ENCODE measurements around the gene KSR2.
"Not testable (repeated sequence)": the region's sequence is repeated elsewhere in the genome, so short reads cannot be mapped to it uniquely, and the experiment has no call there.

KSR2 gene

GRCh38 chr12:117967043-117967442, 1.7 kb downstream of the KSR2 start:
- no peak for DNase-seq

- no peak for DNase-seq
Measured at GRCh38 chr12:117966511-117966910, 2.3 kb downstream of the KSR2 start.

- DNase-seq: no peak
Measured at GRCh38 chr12:117963836-117964235, 5.0 kb downstream of the KSR2 start.

DNA sequence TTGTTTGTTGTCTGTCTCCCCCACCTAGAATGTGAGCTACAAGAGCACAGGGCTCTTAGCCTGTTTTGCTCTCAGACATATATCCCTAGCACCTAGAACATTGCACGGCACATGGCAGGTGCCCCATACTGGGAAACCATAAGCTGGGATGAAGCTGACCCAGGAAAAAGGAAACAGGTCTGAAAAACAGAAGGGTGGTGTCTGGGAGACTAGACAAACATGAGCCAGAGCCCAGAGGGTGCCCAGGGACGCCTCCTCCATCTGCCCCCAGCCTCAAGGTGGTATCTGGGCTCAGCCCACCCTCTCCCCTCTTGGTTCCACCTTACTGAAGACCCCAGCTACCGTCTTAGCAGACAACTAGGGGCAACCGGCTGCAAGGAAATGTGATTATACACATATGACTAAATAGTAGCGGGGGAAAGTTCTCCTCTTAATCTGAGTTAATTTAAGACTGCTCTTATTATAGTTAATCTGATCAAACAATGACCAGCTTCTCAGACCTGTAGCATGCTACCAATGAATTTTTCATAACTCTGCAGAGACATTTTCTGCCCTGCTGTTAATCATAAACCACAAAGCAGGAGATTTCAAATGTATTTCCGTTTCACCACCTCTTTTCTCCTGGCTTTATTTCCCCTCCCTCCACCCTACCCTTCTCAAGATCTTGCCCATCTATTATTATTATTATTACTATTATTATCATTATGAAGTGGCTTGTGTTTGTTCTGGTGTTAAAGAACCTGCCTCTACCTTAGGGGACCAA, 31.9 kb downstream of the KSR2 start:
- no peak for DNase-seq

GRCh38 chr12:117933545-117933944, 35.2 kb downstream of the KSR2 start:
- no peak for DNase-seq

GRCh38 chr12:117926391-117926899, 42.3 kb downstream of the KSR2 start:
- no peak for DNase-seq

GRCh38 chr12:117921929-117922777, 46.6 kb downstream of the KSR2 start:
- DNase-seq: no peak

DNA sequence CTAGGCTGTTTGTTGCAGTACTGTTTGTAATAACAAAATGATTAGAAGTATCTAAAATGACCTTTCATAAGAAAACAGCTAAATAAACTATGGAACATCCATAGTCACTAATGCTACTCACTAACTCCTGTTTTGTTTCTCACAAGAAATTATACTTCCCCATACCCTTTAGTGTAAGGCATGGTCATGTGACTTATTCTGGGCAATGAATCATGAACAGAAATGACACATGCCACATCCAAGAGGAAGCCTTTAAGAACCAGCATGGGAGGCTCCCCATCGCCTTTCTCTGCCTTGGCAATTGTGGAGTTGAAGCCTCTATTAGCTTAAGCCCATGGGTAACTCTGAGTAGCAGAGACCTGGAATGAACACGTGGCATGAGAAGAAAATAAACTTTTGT, 49.3 kb downstream of the KSR2 start:
- no peak for DNase-seq

DNA sequence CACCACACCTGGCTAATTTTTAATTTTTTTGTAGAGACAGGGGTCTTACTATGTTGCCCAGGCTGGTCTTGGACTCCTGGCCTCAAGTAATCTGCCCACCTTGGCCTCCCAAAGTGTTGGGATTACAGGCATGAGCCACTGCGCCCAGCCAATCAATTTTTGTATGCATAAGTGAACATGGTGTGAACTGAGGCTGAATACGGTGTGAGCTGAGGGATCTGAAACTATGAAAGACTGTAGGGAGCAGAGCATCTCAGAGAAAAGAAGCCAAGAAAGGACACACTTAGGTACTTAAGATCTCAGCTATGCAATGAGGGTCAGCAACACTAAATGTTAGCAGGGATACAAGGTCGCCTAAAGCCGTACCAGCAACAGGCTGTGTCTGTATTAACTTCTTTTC, 54.1 kb downstream of the KSR2 start:
- no peak for DNase-seq

DNA sequence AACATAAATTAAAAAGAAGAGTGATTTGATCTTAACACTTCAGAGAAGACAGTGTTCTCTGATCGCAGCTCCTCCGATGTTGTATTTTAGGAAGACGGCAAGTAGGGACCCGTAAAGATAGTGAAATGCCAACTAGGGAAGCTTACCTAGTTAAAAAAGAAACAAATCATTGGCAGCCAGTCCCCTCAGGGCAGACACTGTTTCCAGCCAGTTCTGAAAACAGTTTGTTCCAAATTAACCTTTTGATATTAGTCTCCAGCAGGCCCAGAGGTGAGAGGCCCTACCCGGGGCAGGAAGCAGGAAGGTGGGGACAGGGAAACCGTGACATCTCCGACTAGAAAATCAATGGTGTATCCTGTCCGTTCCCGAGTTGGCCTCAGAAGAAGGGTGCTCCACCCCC, 56.0 kb downstream of the KSR2 start:
- DNase-seq: no peak

- DNase-seq: no peak
Measured at GRCh38 chr12:117908411-117908810, 60.4 kb downstream of the KSR2 start.

DNA sequence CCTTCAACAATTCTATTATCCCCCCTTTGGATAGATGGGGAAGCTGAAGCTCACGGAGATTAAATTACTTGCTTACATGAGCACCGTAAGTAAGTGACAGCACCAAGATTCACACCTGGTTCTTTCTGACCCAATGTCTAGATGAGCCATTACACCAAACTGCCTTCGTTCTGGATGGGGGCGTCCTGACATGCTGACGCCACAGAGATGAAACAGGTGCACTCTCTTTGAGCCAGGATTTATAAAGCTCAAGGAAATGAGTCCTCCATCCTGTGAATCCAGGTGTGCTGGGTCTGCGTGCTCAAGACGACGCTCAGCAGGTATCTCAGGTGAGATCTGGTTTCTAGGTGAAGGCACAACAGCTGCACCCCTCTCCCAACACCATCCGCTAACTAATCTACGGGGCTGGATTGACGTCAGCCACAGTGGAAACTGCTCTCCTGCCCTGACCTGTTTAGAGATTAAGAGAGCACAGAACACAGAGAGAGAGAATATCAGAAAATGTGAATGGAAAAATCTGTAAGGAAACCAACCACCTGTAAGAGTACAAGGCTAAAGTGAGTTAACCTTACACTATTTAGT, 61.6 kb downstream of the KSR2 start:
- DNase-seq: no peak

- no peak for DNase-seq
Measured at GRCh38 chr12:117904051-117904450, 64.7 kb downstream of the KSR2 start.

- no peak for DNase-seq
Measured at GRCh38 chr12:117903110-117903840, 65.5 kb downstream of the KSR2 start.

GRCh38 chr12:117901631-117902030, 67.2 kb downstream of the KSR2 start:
- no peak for DNase-seq

GRCh38 chr12:117900561-117900960, 68.2 kb downstream of the KSR2 start:
- DNase-seq: no peak

DNA sequence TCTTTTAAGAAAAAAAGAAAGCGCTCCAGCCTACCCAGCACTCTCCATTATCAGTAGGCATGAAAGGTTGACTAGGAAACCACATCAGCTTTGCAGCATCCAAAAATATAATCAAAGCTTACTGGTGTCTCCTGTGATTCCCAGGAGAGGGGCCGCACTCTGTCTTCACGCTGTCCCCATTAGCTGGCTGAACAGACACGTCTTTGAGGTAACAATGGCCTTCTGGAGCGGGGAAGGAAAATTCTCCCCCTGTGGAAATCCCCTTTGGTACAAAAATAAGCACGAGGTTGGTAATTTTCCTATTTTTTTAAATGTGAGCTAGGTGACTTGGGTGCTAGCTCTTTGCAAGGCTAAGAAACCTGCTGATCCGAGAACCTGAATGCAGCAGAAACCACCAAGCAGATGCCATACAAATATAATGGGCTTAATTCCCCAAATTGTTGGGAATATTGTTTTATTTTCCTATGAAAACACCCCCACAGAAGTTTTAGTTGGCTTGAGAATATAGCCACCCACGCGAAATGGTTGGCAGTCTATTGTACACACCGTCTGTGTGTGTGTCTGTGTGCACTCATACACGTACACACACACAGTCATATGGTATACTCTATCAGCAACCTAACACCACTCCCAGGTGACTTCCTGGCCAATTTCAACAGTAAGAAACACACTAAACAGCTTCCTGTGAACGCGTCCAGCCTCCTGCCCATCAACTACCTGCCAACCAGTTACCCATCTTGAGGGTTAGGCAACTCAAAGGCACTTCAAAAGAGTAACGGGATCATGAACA, 71.2 kb downstream of the KSR2 start:
- DNase-seq: no peak

GRCh38 chr12:117896009-117896408, 72.8 kb downstream of the KSR2 start:
- no peak for DNase-seq

DNA sequence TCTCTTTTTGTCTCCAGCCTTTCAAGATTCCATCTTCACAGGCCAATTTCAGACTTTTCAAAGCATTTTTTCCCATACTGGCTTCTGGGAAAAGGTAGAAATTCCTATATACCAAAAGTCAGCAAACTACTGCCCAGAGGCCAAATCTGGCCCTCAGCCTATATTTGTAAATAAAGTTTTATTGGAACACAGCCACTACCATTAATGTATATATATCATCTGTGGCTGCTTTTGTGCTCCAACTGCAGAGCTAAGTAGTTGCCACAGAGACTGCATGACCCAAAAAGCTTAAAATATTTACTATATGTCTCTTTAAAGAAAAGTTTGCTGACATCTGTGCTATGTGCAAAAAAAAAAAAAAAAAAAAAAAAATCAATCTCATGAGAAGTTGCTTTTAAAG, 76.3 kb downstream of the KSR2 start:
- DNase-seq: no peak

DNA sequence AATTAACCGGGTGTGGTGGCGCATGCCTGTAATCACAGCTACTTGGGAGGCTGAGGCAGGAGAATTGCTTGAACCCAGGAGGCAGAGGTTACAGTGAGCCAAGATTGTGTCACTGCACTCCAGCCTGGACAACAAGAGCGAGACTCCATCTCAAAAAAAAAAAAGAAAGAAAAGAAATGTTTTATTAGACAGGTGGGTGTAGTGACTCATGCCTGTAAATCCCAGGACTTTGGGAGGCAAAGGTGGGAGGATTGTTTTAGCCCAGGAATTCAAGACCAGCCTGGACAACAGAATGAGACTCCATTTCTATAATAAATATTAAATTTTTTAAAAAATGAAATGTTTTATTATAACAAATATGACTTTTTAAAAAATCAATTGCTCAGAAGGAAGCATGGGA, 77.5 kb downstream of the KSR2 start:
- DNase-seq: not testable (repeated sequence)

DNA sequence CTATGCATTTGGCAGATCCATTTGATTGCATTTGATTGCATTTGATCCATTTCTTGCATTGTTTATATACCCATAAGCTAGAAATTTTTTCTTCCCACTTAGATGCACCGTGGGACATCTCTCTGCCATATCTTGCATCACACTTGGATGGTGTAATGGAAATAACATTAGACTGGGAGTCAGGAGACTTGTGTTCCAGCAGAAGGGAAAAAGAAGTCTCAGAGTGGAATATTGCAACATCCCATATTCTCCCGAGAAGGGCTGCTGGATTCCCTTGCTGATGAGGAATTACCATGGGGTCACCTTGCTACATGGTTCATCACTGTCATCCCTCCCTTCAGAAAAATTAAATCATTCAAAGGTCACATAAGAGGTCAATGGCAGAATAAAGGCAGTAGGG, 78.1 kb downstream of the KSR2 start:
- no peak for DNase-seq

GRCh38 chr12:117890137-117890536, 78.7 kb downstream of the KSR2 start:
- no peak for DNase-seq

All from CD4-positive, alpha-beta T cell treated with Interleukin-15 for 1 hour (primary cell).